Lung microvascular endothelial cell (primary cell): Measurements from ENCODE around the gene TGOLN2. TPM values are rescaled to one million over a fixed set of nuclear protein-coding genes. Genes with fewer than 3 reads are reported as not detected.
A peak's percentile ranks its signal among the peaks of the same experiment; 100 is the strongest.
"Not testable (repeated sequence)": the region's sequence is repeated elsewhere in the genome, so short reads cannot be mapped to it uniquely, and the experiment has no call there.

Source experiments
- DNase-seq, 2 donors: peaks; one replicate each; pipeline versions ENCODE4 v3.0.0 to v3.0.0-alpha.2; 2010; ENCODE audit warnings: low read depth in 2 of 2
- total RNA-seq: library from RNA; depleted of rRNA; stranded (reverse); fragments of >200 nt; gene quantifications from 2 replicates; pipeline ENCODE4 v1.2.1, GENCODE V29; 2014

TGOLN2 gene
- 50.1 and 62.7 TPM in 2 replicates for total RNA-seq

DNA sequence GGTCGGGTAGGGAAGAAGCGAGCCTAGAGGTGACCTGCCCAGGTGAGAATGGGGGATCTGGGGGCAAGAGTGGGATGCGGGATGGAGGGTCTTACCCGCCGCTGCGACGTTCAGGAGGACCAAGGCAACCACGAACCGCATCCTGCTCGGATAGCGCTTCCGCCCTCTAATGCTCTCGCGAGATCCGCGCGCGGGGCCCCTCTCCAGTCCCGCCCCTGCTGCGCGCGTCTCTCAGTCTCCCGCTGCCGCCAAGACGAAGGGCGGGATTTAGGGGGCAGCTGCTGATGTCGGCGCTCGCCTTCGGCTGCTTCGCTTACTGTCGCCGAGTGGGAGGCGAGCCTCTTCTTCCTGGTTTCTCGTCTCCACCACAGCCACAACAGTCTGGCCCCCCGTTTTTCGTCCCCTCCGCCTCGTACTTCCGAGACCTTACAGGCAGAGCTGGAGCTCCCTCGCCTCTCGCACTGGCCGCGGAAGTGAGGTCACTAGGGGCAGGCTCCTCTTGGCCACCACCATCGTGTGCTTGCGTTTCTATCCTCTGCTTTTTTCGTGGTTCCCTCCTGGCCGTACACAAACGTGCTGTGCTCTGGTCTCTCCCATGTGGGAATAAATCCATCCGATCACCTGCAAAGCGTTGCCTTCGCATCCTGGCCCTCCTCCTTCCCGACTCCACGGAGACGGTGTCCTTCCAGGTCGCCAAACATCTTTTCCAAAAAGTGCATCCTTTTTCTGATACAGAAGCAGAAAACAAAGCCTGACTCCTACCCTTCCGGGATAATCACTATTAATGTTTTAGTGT lies at the start of gene TGOLN2:
Gene TGOLN2, minus strand, starts transcription at position 168 of the 796 bp plus-strand sequence. Its CDS starts 27 bp downstream, at position 141.
- peak; percentile 88 to 93 for DNase-seq

DNA sequence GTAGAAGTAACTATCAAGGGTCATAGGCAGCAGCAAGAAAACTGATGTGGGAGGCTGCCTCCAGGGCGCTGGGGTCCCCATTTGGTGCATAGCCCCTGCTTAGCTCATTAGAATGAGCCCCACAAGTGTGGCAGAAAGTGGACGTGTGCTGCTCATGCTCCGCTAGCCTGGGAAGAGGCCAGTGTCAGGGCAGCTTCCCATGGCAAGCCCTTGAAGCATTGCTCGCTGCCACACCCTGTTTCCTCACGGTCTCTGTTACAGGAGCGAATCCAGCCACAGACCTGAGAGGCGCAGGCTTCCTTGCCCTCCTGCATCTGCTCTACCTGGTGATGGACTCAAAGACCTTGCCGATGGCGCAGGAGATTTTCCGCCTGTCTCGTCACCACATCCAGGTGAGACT lies 49.3 kb upstream of the TGOLN2 start:
- no peak for DNase-seq

DNA sequence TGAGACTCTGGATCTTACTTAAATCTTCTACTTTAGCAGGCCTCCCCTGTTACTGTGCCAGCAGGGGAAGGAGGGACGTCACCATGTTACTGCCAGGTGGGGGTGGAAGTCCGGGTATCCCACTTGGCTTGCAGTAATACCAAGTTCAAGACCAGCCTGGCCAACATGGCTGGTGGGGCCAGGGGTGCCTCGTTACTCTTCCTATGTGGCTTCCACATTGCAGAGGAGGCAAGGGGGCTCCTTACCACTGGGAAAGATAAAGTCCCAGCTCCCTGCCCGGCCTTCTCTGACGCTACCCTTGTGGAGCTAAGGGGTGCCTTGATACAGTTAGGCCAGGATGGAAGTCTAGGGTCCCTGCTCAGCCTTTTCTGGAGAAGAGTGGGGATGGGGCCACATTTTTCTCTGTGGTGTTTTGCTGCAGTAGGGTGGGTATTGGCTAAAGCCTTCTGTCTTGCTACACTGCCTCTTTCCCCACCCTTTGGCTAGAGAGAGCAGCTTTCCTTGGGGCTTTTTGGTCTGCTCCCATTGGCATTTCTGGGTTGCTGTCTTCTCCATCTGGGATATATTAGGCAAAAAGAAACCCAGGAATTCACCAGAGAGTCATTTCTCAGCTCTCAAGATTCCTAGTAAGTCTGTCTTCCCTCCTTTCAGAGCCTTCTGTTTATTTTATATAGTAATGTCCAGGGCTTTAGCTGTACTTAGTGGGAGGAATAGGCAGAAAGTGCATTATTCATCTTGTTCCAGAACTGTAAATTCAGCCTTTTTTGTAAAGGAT lies 48.7 kb upstream of the TGOLN2 start:
- DNase-seq: no peak

DNA sequence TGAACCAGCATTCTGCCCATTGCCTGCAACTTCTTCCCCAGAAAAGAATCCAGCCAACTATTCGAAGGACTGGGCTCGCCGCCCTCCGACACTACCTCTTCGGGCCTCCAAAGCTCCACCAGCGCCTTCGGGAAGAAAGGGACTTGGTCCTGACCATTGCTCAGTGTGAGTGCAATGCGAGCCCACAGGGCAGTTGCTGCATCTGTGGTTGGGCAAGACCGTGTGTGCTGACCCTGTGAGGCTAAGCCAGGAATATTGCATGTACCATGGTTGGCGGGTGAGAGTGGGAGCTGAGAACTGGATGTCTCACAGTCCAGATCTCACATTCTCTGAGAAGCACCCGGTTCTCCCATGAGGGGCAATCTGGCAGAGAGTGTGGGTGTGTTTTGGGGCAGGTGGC lies 43.3 kb upstream of the TGOLN2 start:
- DNase-seq: no peak

DNA sequence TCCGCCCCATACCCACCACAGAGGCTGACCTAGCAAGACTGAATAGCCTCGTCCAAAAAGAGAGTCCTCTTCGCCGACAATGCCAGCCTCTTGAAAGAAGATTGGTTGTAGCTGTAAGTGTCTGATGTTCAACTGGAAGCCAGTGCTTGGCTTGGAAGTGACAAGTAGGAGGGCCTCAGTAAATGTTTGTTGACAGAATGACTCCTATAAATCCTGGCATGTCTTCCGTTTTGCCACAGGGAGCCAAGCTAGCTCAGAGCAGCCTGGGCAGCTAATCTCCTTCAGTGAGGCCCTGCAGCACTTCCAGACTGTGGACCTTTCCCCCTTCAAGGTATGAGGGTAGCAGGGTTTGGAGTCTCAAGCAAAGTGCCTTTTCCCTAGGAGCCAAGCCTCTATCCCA lies 41.7 kb upstream of the TGOLN2 start:
- DNase-seq: no peak

DNA sequence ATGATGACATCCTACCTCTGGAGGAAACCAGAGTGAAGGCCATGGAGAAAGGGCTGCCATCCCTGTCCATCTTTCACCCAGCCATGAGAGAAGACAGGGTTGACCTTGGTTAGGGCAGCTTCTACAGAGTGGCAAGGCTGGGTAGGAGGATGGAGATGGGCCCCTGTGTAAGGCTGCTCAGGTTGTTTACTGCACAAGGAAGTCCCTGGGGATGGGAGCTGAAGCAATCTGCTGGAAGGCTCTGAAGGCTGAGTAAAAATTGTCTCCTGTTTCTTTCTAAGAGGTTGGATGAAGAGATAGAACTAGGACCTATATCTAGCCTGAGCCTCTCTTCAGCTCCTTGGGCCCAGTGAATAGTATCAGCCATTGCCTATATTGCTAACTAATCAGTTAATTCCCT lies 41.1 kb upstream of the TGOLN2 start:
- no peak for DNase-seq

DNA sequence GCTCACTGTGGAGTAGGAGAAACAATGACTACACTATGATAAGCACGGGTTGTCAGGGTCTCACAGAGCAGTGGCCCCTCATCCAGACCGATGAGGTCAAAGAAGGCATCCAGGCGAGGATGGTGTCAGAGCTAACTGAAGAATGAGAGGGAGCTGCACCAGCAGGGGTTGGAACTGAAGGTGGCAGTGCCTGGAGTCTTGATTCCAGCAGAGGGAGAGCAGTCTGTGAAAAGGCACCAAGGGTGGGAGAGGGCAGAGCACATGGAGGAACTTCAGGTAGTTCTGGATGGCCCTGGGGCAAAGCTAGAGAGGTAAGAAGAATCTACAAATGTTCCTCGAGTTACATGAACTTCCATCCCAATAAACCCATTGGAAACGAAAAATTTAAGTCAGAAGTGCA lies 39.4 kb upstream of the TGOLN2 start:
- DNase-seq: no peak

DNA sequence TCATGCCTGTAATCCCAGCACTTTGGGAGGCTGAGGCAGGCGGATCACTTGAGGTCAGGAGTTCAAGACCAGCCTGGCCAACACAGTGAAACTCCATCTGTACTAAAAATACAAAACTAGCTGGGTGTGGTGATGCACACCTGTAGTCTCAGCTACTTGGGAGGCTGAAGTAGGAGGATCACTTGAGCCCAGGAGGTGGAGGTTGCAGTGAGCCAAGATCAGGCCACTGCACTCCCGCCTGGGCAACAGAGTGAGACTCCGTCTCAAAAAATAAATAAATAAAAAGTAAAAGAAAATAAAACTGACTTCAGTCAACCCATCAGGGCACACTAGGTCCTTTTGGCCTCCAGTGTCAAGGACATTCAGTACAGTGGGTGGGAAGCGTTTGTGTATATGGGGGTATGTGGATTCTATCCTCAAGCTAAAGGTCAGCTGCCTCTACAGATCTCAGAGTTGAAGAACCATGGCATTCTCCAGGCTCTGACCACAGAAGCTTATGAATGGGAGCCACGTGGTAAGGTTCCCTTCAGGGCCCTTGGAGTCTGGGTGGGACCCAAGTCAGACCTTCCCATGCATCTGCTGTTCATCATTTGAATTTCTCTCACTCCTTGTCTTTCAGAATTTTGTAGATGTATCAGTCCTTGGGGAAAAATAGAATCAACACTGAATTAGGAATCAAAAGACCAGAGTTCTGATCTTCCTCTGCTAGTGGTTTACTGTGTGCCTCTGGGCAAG lies 35.0 kb upstream of the TGOLN2 start:
- not testable (repeated sequence) for DNase-seq

DNA sequence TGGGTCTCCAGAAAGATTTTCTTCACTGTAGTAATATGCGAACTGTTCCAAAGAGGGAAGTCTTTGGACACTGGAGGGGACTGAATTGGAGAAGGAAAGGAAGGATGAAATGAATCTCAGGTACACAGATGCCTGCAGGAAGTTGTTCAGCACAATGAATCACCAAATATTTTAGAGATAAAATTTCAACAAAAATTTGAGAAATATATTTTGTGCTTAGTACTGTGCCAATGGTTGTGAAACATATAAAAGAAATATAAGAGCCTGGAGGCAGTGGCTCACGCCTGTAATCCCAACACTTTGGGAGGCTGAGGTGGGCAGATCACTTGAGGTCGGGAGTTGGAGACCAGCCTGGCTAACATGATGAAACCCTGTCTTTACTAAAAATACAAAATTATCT lies 29.9 kb upstream of the TGOLN2 start:
- no peak for DNase-seq

DNA sequence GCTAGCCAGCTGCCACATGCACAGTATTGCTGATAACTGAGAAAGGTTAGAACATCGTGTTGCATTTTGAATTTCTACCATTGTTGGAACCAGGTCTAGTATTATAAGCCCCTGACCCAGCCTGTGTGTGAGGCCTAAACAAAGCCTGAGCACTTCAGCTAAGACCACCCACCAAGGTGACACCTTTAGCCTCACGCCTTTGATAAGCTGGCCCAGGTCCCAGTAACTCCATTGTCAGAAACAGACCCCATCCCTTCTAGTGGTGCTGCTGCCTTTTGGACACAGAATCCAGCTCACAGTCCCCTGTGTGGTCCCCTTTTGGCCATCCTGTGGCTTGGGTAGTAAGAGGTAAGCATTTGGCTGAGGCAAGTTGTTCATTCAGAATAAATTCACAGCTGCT lies 28.4 kb upstream of the TGOLN2 start:
- DNase-seq: no peak

DNA sequence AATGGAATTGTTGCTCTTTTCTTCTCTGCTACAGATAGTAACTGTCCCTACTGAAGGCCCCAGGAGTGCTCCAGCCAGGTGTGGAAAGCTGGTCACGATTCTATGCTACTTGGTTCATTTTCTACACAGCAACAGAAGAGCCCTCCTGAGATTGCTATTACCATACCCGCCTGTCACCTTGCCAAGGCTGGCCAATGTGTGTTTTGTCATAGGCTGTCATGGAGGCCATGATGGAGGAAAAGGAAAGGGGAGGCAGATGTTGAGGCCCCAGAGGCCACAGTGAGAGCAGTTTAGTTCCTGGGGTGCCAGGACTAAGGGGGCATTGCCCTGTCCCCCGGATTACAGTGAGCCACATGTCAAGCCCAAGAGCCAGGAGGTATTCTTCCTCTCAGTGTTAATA lies 27.7 kb upstream of the TGOLN2 start:
- DNase-seq: no peak

DNA sequence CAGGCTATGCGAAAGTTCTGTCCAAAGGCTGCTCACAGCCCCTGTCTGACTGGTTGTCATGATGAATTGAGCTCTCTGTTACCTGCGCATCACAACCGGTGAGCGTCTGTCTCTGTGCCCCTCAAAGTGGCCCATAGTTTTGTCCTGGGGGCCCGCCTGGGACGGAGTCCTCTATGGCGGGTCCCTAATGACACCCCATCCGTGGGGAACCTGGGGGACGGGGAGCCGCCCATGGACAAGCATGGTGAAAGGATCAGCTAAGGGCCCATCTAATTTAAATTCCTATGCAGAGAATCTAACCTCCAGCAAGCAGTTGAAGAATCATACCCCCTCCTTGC lies 27.3 kb upstream of the TGOLN2 start:
- DNase-seq: no peak

DNA sequence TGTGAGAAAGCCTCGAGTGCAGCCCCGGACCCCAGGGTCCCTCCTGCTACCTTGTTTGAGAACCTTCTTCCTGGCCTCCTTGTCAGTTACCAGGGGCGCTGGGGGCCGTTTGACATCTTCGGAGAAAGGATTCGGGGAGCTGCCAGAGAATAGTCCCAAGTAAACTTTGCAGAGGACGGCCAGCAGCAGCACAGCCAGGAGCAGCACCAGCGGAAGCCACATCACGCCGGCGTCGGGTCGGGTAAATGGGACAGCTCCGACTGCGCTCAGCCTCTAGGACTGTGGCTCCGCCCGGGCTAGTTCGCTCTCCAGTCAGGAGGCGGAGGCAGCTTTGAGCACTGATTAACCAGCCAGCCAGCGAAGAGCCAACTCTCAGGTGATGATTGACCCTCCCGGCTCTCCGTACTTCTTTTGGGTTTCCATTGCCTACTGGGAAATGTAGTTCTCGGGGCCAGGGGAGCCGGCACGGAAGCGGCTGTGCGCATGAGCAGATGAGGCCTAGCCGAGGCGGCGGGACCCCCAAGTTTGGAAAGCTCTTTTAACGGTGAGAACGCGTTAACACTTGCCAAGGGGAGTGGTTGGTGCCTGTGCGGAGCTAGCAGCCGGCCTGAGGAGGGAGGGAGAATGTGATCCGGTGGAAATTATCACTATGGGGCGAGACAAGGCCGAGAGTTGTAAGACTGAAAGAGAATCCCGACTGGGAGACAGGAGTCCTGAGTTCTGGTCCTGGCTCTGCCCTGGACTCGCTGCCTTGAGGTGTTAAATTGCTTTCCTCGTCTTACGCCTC lies 26.7 kb upstream of the TGOLN2 start, which contains the start of the genes ELMOD3 and RETSAT:
Gene ELMOD3, plus strand, starts transcription at position 484 of the 787 bp plus-strand sequence. CDS start 2,430 bp downstream, outside the sequence.
Gene RETSAT, minus strand, starts transcription at position 243 of the 787 bp plus-strand sequence. Its CDS starts 21 bp downstream, at position 222.
- DNase-seq: peak; percentile 100

DNA sequence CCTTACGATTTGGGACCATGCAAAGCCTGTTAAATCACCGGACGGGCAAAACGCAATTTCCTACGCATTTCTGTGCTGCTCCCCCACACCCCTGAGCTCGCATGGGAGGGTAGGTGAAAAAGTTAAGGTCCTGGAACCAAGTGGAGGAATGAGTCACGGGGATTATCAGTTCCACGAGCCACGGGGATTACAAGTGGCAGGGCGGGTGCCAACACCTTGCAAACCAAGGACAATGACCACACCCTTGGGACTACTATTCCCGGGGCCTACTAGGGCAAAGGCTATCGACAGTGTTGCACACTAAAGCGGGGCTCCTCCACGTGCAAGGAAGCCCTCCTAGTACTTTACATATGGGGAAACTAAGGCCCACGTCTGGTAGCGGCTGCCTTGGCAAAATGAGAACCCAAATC lies 26.1 kb upstream of the TGOLN2 start:
- peak; percentile 12 to 15 for DNase-seq

DNA sequence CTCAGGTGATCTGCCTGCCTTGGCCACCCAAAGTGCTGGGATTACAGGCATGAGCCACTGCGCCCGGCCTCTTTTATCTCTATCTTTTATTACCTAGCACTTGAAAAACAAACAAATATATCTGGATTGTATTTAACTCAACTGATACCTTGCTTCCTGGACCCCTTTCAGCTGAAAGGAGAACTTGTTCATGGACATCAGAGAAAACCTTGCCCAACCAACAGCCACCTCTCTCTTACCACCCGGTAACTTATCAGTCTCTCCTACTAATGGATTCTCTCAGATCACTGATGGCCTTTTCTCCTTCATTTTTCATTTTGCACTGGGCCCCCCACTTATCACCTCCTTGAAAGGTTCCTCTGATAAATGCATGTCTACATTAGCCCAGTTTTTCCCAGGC lies 19.8 kb upstream of the TGOLN2 start:
- no peak for DNase-seq

DNA sequence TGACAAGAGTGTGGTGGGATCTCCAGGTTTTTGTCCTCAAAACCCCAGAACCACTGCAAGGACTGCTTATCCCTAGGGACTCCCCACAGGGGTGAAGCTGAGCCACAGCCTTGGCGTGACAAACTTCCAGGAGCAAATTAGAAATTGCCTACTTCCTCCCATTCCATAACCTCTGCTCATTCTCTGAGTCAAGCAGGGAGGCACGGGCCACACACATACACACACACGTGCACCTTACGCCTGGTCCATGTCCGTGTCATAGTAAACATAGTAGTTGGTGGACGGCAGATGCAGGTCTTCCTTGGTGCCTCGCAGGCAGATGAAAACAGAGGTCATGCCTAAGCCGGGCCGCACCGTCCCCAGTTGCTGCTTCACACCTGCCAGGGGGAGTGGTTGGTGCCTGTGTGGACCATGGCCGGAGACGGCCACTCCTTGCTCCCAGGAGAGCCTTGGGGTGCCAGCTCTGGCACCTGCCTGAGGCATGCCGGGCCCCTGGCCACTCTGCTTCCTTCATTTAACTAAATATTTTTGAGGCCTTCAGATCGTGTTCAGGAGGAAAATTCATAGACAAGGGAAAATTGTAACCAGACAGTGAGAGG lies 16.7 kb upstream of the TGOLN2 start:
- DNase-seq: no peak

DNA sequence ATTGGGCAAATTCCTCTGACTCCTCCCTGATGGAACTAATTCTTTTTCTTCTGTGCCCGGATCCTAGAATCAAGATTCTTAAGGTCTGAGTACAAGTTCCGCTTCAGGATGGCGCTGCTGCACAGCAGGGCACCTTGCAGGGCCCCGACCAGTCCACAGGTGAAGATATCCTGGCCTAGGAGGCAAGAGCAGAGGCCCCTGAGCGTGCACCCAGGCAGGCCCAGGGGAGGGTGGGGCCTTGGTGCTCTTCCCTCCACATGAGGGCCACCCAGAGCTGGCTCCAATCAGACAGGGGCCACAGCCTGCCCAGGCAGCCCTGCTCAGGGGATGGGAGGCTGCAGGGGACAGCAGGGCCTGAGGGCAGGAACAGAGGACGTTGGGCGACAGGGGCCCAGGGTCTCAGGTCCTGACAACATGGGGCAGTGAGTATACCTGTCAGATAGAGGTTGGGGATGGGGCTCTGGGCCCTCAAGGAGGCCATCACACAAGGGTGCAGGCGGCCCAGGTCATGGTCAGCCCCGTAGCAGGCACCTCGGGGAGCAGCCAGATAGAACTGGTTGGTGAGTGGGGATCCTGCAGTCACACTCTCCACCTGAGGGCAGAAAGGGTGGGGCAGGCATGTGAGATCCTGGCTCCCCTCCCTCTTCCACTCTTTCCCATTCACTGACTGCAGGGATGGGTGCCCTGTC lies 15.6 kb upstream of the TGOLN2 start:
- DNase-seq: not testable (repeated sequence)

DNA sequence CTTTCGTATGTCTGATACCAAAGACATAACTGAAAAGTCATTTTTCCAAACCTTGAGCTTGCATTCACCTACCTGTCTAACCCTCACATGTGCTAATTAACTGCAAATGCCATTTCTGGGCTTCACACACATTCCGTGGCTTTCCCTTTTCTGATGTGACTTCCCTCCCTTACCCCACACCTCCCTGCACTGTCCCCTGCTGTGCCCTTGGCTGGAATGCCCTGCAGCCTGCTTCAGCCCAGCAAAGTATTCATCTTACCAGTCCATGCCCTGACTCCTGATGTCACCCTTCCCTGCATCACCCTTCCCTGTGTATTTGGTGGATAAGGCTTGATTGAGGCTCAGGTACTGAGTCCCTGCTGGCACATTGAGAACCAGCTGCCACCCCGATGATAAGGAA lies 14.4 kb upstream of the TGOLN2 start:
- no peak for DNase-seq

DNA sequence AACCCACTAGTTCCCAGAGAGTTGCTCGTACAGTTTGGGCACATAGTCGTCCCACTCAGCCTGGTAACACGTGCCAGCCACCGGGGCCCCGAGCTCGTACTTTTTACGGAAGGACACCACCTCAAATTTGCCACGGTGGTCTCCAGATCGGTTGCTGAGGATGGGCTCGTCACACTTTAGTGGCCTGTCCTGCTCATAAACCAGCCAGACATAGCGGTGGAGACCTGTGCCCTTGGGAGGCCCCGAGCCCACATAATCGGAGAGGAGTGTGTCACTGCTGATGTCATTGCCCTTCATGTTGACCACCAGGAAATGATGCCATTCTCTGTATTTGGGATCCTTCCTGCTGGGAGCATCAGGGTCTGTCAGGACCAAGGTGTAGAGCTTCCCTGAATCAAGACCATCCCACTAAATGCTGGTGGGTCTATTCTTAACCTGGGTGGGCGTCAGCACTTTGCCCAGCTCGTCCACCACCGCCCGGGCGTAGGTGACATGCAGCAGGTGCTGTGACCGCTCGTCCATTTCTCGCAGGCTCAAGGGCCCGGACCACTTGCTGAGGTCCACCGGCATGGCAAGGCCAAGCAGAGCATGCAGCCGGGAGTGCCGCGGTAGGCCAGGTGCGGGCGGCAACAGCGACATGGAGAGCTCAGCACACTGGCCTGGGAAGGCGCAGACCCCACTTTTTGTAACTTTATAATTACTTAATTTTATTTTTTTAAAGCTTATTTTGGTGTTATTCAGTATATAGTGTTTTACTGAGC lies 13.7 kb upstream of the TGOLN2 start:
- DNase-seq: no peak
